Type B pancreatic cell (in vitro differentiated cells): ENCODE data around the gene CCDC154. TPM values are rescaled to one million over a fixed set of nuclear protein-coding genes. Genes with fewer than 3 reads are reported as not detected.
A peak's percentile ranks its signal among the peaks of the same experiment; 100 is the strongest.

ENCODE experiments used
- DNase-seq: peaks from one replicate; pipeline ENCODE4 v3.0.0; 2021; ENCODE audit warnings: mixed read lengths; ENCODE audit not compliant: unreplicated experiment; ENCODE audit errors: extremely low spot score
- H3K27ac Mint-ChIP-seq: 2 replicates; pipeline ENCODE4 v1.8.0; 2021; ENCODE audit warnings: mild to moderate bottlenecking, mixed read lengths
- H3K27me3 Mint-ChIP-seq: 2 replicates; pipeline ENCODE4 v1.8.0; 2021; ENCODE audit warnings: mixed read lengths
- H3K36me3 Mint-ChIP-seq: 2 replicates; pipeline ENCODE4 v1.8.0; 2021; ENCODE audit warnings: mixed read lengths
- H3K4me1 Mint-ChIP-seq: one replicate; pipeline ENCODE4 v1.8.0; 2021; ENCODE audit warnings: mixed read lengths; ENCODE audit not compliant: unreplicated experiment
- H3K4me3 Mint-ChIP-seq: 2 replicates; pipeline ENCODE4 v1.8.0; 2021; ENCODE audit warnings: mild to moderate bottlenecking, mixed read lengths
- H3K9me3 Mint-ChIP-seq: 2 replicates; pipeline ENCODE4 v1.8.0; 2021; ENCODE audit warnings: mixed read lengths
- CTCF ChIP-seq: fragments of 200-600 bp; sonication (generic); conservative IDR thresholded peaks from 2 replicates; pipeline ENCODE4 v1.5.0; 2021; ENCODE audit warnings: antibody characterized with exemption, mild to moderate bottlenecking
- total RNA-seq: library from RNA; stranded (reverse); gene quantifications from 2 replicates; pipeline ENCODE4 v1.2.1, GENCODE V29; 2021; ENCODE audit warnings: low replicate concordance

Gene CCDC154
- total RNA-seq, 1 donor from 2014 or later, result 5.0 TPM

- Mint-ChIP-seq H3K36me3 (no peaks in the 10 kb centered on the region), H3K27ac (no peak overlapping the region), H3K4me3 (no peak overlapping the region), H3K9me3 (no peaks in the 10 kb centered on the region), H3K27me3 (no peaks in the 10 kb centered on the region), H3K4me1 (no peaks in the 10 kb centered on the region)
- no peak for DNase-seq
- no peak for TF ChIP-seq CTCF
Observed at GRCh38 chr16:1459967-1460366, 15.6 kb upstream of the CCDC154 start.

- no peaks in the 10 kb centered on the region for H3K36me3 Mint-ChIP-seq
- H3K4me1 Mint-ChIP-seq, result no peaks in the 10 kb centered on the region
- no peaks in the 10 kb centered on the region for H3K9me3 Mint-ChIP-seq
- TF ChIP-seq CTCF, result no peak
- no peaks in the 10 kb centered on the region for H3K27me3 Mint-ChIP-seq
- DNase-seq, result peak; percentile 69
- H3K27ac Mint-ChIP-seq, result no peak overlapping the region
- no peak overlapping the region for H3K4me3 Mint-ChIP-seq
Observed at GRCh38 chr16:1458977-1459341, 14.6 kb upstream of the CCDC154 start.

GRCh38 chr16:1458336-1458976, 14.1 kb upstream of the CCDC154 start:
- no peak overlapping the region for H3K4me3 Mint-ChIP-seq

GRCh38 chr16:1457489-1458245, 13.3 kb upstream of the CCDC154 start:
- no peaks in the 10 kb centered on the region for H3K36me3 Mint-ChIP-seq
- no peaks in the 10 kb centered on the region for H3K27me3 Mint-ChIP-seq
- no peaks in the 10 kb centered on the region for H3K4me1 Mint-ChIP-seq
- H3K9me3 Mint-ChIP-seq, result no peaks in the 10 kb centered on the region
- no peak overlapping the region for H3K4me3 Mint-ChIP-seq
- TF ChIP-seq CTCF, result no peak
- DNase-seq, result no peak
- H3K27ac Mint-ChIP-seq, result no peak overlapping the region

More at GRCh38 chr16:1458336-1458976, 14.1 kb upstream of the CCDC154 start:
- Mint-ChIP-seq H3K4me1 (no peaks in the 10 kb centered on the region), H3K9me3 (no peaks in the 10 kb centered on the region), H3K27ac (no peak overlapping the region), H3K36me3 (no peaks in the 10 kb centered on the region), H3K27me3 (no peaks in the 10 kb centered on the region)
- TF ChIP-seq CTCF, result no peak
- peak; percentile 66 for DNase-seq

- Mint-ChIP-seq H3K27ac (no peak overlapping the region), H3K9me3 (no peaks in the 10 kb centered on the region), H3K4me3 (no peak overlapping the region), H3K4me1 (no peaks in the 10 kb centered on the region), H3K27me3 (no peaks in the 10 kb centered on the region), H3K36me3 (no peaks in the 10 kb centered on the region)
- no peak for DNase-seq
- TF ChIP-seq CTCF, result no peak
Observed at GRCh38 chr16:1456951-1457350, 12.6 kb upstream of the CCDC154 start.
